NK-92 (cell line): ENCODE measurements around the gene ESD.
"Not testable (repeated sequence)": the region's sequence is repeated elsewhere in the genome, so short reads cannot be mapped to it uniquely, and the experiment has no call there.

Experiments
- DNase-seq: peaks from one replicate; lab custom pipeline; 2025; ENCODE audit not compliant: unreplicated experiment; lab: John Stamatoyannopoulos, UW

Gene ESD

GRCh38 chr13:46795321-46795720 is 1.6 kb downstream of the ESD start:
- no peak for DNase-seq

- no peak for DNase-seq
Measured at GRCh38 chr13:46783504-46783903, 13.5 kb downstream of the ESD start.

GRCh38 chr13:46782691-46783090 is 14.3 kb downstream of the ESD start:
- DNase-seq = no peak

DNA sequence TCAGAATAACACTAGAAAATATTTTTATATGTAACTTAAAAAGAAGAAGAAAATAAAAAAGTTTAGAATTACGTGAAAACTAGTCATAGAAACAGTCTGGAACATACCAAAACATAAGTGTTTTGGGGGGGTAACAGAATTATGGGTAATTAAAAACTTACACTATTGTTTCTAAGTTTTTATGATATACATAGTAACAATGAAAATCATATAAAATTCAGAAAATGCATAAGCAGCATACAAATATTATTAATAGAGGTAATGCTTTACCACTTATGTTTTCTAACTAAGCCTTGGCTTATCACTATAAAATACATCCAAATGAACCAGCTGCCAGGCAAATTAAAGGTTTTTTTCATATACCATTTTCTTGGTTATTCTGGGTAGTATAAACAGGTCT is 14.9 kb downstream of the ESD start:
- no peak for DNase-seq

DNA sequence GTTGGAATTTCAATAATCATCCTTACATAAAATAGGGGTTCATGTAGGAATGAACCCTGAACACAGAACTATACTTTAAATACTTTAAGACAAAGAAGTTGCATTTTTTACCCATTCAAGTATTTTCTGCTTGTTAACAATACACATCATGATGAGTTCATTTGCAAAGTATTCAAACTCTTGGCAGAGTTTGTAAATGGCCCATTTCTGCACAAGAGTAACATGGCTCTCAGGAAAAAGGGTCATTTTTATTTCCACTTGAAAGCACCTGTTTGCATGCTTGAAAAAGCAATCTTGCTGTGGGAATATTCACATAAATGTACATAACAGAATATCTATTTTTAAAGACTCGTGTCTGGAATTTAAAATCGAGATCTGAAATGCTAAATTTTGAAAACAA is 18.1 kb downstream of the ESD start:
- no peak for DNase-seq

GRCh38 chr13:46778095-46778494 is 18.9 kb downstream of the ESD start:
- DNase-seq = no peak

GRCh38 chr13:46775385-46776107 is 21.4 kb downstream of the ESD start:
- DNase-seq = no peak

DNA sequence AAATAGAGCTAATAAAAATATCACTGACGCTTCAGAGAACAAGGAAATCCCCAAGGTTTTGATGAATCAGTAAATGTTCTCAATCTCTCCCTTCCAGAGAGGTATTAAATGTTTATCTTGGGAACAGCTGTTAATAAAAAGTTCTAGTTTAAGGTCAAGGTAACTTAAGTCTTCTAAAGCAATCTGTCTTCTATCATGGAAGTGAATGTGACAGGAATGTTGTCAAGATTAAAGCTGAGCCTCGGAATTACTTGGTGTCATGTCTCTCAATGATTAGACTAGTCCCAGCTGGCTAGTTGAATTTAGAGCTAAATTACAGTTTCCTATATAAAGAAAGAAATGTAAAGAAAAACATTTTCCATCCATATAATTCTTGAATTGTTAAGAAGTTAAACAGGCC is 23.4 kb downstream of the ESD start:
- DNase-seq = no peak

DNA sequence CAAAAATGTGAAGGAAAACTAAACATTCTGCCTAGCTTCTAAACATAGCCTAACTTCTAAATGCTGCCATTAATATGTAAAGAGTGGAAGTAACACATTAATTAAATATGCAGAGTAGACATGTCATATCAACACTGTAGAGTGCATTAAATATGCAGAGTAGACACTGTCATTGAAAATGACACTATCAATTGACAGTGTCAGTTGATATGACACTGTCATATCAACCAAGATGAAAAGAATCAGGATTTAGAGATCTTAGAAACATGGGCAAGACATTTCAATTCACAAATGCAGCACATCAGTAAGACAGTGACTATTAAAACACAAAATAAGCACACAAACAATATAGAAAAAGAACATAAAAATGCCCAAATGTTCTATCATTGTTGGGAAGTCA is 25.3 kb downstream of the ESD start:
- DNase-seq = no peak

- DNase-seq = not testable (repeated sequence)
Measured at GRCh38 chr13:46769925-46770324, 27.0 kb downstream of the ESD start.

GRCh38 chr13:46761866-46762265 is 35.1 kb downstream of the ESD start:
- DNase-seq = no peak

GRCh38 chr13:46761174-46761573 is 35.8 kb downstream of the ESD start:
- DNase-seq = no peak

GRCh38 chr13:46759846-46760245 is 37.1 kb downstream of the ESD start:
- no peak for DNase-seq

DNA sequence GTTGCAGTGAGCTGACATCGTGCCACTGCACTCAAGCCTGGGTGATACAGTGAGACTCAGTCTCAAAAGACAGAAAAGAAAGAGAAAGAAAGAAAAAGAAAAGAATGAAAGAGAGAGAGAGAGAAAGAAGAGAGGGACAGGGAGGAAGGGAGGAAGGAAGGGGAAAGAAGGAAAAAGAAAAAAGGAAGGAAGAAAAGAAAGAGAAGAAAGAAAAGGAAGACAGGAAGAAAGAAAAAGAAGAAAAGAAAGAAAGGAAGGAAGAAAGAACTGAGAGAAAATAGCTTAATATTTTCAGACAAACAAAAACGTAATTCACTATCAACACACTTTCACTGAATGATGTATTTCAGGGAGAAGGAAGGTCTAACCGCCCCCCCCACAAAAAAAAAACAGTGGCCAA is 39.3 kb downstream of the ESD start:
- DNase-seq = no peak

- no peak for DNase-seq
Measured at GRCh38 chr13:46756977-46757376, 40.0 kb downstream of the ESD start.

DNA sequence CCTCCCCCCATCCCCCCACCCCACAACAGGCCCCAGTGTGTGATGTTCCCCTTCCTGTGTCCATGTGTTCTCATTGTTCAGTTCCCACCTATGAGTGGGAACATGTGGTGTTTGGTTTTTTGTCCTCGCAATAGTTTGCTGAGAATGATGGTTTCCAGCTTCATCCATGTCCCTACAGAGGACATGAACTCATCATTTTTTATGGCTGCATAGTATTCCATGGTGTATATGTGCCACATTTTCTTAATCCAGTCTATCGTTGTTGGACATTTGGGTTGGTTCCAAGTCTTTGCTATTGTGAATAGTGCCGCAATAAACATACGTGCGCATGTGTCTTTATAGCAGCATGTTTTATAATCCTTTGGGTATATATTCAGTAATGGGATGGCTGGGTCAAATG is 41.5 kb downstream of the ESD start:
- DNase-seq = not testable (repeated sequence)

DNA sequence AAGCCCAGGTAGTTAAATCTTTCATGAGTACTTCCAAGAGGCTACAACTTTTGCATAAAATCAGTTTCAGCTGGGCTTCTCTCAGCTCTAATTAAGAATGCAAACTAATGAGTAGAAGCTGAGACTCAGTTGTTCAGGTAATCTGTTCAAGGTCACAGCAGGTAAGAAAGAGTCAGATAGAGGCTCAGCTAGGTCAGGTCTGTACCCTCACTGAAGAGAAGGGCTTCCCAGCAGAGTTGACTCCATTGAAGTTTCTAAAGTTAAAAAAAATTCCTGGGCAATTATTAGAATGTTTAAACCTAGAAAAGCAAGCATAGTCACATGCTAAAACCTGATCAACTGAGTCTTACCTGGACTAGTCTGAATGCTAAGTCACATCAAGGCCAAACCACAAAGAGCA is 42.1 kb downstream of the ESD start:
- no peak for DNase-seq

DNA sequence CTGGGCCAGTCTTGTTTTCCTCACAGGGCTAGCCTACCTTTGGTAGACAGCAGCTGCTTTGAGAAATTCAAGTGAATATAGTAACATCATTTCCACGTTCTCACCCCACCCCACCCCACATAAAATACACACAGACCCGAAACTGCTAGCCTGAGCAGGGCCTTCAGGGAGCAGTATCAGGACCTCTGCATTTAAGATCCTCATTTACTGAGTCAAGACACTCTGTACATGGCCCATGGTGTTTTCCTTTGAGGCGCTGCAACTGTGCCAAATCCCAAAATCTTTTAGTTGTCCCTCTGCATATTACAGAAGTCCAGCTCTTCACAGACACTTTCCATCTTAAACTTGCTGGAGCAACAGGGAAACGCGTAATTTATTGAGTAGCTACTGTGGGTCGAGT is 43.0 kb downstream of the ESD start:
- DNase-seq = no peak

DNA sequence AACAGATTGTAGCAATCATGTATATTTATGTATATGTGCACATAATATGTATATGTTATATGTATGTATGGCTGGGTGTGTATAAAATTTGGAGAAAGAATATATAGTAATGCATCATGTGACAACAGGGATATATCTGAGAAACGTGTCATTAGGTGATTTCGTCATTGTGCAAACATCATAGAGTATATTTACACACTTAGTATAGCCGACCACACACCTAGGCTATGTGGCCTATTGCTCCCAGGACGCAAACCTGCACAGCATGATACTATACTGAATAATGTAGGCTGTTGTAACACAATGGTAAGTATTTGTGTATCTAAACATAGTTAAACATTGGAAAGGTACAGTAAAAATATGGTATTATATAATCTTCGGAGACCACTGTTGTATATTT is 43.8 kb downstream of the ESD start:
- DNase-seq = no peak

- peak; percentile 24 for DNase-seq
Measured at GRCh38 chr13:46751811-46752635, 44.9 kb downstream of the ESD start.

DNA sequence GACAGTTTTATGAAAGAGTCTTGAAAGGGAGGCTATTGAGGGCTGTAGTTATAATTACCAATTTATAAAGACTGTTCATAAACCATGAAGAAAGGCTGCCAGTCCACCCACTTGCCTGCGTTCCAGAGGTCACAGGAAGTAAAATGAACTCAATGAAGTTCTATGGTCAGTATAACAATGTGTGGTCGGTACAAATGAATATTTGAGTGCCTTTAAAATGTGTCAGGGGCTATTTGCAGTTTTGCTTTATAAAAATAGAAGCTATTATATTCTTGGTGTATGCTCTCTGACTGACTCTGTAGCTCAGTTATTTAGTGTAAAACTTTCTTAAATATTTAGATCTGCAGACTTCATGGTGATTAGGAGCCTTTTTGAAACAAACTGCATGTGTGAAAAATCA is 47.0 kb downstream of the ESD start:
- no peak for DNase-seq

DNA sequence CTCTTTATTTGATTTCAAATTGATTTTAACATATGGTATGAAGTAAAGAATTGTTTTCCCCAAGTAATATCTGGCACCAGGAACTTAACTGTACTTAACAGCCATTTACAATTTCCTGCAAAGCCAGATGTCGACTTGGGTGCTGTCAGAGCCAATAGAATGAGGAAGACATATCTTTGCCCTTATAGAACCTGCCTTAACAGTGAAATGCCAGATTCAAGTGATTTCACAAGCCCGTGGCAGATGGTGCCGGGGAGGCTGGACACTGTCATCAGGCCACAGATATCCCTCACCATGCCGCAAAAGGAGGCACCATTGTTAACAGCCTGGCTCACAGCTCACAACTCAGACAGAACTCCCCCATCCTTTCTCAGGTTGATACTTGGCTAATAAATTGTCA is 48.7 kb downstream of the ESD start:
- no peak for DNase-seq
